Fibroblast of the aortic adventitia (primary cell): ENCODE data around the gene SLC38A10. TPM values are rescaled to one million over a fixed set of nuclear protein-coding genes. Genes with fewer than 3 reads are reported as not detected.

Experiments
- DNase-seq: peaks from one replicate; pipeline ENCODE4 v3.0.0-alpha.2; 2010; ENCODE audit warnings: low read depth
- H3K4me3 ChIP-seq: 2 replicates; pipeline ENCODE4 v1.5.1; 2011; ENCODE audit warnings: low read depth, mild to moderate bottlenecking, control low read depth, low read length, moderate library complexity
- CTCF ChIP-seq: IDR thresholded peaks from 2 replicates; pipeline ENCODE4 v1.5.1; 2011; ENCODE audit warnings: mild to moderate bottlenecking, low read length, control low read depth, inconsistent platforms; ENCODE audit not compliant: insufficient read depth
- total RNA-seq: library from RNA; depleted of rRNA; stranded (reverse); fragments of >200 nt; gene quantifications from 2 replicates; pipeline ENCODE4 v1.2.3, GENCODE V29; 2012; ENCODE audit warnings: low replicate concordance

The SLC38A10 gene
- total RNA-seq, 1 donor, result 49.5 TPM

DNA sequence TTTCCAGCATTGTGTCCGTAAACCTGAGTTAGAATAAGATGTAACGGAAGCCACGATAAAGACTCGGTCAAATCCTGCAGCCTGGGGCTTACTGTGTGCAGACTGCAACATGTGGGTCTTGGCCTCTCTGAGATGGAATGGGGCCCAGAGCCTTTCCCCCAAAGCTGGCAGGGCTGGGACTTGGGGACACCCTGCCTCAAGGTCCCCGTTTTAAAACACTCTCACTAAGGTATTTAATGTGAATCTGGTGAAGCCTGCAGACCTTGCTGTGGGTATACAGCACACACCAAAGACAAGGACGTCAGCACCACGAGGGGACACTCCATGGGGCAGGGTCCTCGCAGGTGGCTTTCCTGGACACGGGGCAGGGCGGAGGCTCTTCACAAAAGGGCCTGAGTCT is 53.9 kb downstream of the SLC38A10 start:
- H3K4me3 ChIP-seq, result no peak overlapping the region
- DNase-seq, result no peak
- no peak for TF ChIP-seq CTCF

DNA sequence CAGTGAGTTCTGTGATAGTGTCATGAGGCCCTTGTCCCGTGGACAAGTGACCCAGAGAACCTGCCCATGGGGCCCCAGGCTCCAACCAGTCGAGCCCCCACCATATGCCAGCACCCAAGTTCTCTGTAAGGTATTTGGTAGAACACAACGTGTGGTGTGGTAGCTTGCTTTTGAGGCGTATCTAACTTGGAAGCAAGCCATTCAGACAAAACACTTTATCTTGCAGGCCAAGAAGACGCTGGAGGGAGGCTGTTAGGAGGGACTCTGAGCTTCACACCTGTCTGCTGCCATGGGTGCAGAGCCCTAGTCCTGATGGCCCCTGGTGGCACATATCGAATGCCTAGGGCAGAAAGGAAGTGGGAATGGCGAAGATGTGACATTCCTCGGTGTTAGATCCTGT is 54.3 kb downstream of the SLC38A10 start:
- H3K4me3 ChIP-seq, result peak overlapping the region; percentile 80
- DNase-seq, result no peak
- TF ChIP-seq CTCF, result no peak

GRCh38 chr17:81239714-81240555 is 55.2 kb downstream of the SLC38A10 start:
- no peak for TF ChIP-seq CTCF
- peak overlapping the region; percentile 80 for H3K4me3 ChIP-seq
- no peak for DNase-seq

- DNase-seq, result peak; percentile 100
- peak within 1 kb of the TSS; percentile 90 for H3K4me3 ChIP-seq
- TF ChIP-seq CTCF, result no peak
Measured at GRCh38 chr17:81238815-81239713, 56.0 kb downstream of the SLC38A10 start, which contains the start of the genes NDUFAF8 and TEPSIN. TSS of gene NDUFAF8 (plus strand) at chr17:81239318. CDS start at chr17:81239364, 46 bp downstream. TSS of gene TEPSIN (minus strand) at chr17:81239055. CDS start at chr17:81239033, 22 bp downstream.

DNA sequence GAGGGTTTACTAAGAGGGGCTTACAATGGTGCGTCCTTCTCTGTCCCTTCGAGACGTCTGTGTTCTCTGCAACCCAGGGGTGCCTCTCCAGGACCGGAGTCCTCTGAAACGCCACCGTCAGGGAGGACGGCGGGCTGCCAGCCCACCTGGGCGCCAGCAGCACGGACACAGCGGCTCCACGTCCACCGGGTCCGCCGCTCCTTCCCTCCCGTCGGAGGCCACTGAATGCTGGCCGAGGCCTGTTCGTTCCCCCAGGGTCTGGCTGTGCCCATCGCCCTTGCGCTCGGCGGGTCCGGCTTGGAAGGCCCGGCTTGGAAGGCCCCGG is 56.7 kb downstream of the SLC38A10 start:
- DNase-seq, result no peak
- TF ChIP-seq CTCF, result no peak
- H3K4me3 ChIP-seq, result peak overlapping the region; percentile 90

GRCh38 chr17:81237591-81238489 is 57.3 kb downstream of the SLC38A10 start:
- no peak for DNase-seq
- no peak for TF ChIP-seq CTCF
- peak overlapping the region; percentile 90 for H3K4me3 ChIP-seq
